ENCODE results near the gene CNR2.

Gene CNR2

GRCh38 chr1:23885222-23885621 lies 27.9 kb downstream of the CNR2 start:
- ATAC-seq (replicated peaks), result no peak
- Mint-ChIP-seq H3K4me3 (no peak overlapping the region), H3K27me3 (no peaks in the 10 kb centered on the region), H3K4me1 (peaks cover 31 to 58% of the 10 kb centered on the region in 2 donors), H3K36me3 (peaks cover 38 to 53% of the 10 kb centered on the region in 2 donors), H3K9me3 (no peaks in the 10 kb centered on the region), H3K27ac (no peak overlapping the region)
- DNase-seq, result no peak

GRCh38 chr1:23882746-23883145 lies 30.4 kb downstream of the CNR2 start:
- peak overlapping the region; percentile 21 for H3K27ac Mint-ChIP-seq

GRCh38 chr1:23879809-23880208 lies 33.4 kb downstream of the CNR2 start:
- H3K4me3 Mint-ChIP-seq, result no peak overlapping the region
- H3K27me3 Mint-ChIP-seq, result no peaks in the 10 kb centered on the region
- peaks cover 57 to 69% of the 10 kb centered on the region in 2 donors for H3K36me3 Mint-ChIP-seq
- no peak for ATAC-seq (replicated peaks)
- peak overlapping the region; percentile 57 for H3K27ac Mint-ChIP-seq
- DNase-seq, result no peak
- peaks cover 18 to 20% of the 10 kb centered on the region in 2 donors for H3K4me1 Mint-ChIP-seq
- peaks cover 14 to 17% of the 10 kb centered on the region in 2 donors for H3K9me3 Mint-ChIP-seq

More at GRCh38 chr1:23882746-23883145, 30.4 kb downstream of the CNR2 start:
- Mint-ChIP-seq H3K9me3 (peaks cover 12 to 16% of the 10 kb centered on the region in 2 donors), H3K27me3 (no peaks in the 10 kb centered on the region), H3K4me1 (peaks cover 19 to 34% of the 10 kb centered on the region in 2 donors), H3K4me3 (no peak overlapping the region), H3K36me3 (peaks cover 47 to 63% of the 10 kb centered on the region in 2 donors)
- DNase-seq, result no peak
- no peak for ATAC-seq (replicated peaks)

- ATAC-seq (replicated peaks) (no peak), DNase-seq (no peak)
- Mint-ChIP-seq H3K4me3 (no peak overlapping the region), H3K36me3 (peaks cover 65 to 78% of the 10 kb centered on the region in 2 donors), H3K4me1 (peaks cover 23 to 29% of the 10 kb centered on the region in 2 donors), H3K27ac (peak overlapping the region; percentile 22), H3K9me3 (peaks cover 14 to 17% of the 10 kb centered on the region in 2 donors), H3K27me3 (no peaks in the 10 kb centered on the region)
Observed at GRCh38 chr1:23878668-23879067, 34.5 kb downstream of the CNR2 start.

GRCh38 chr1:23875382-23875781 lies 37.8 kb downstream of the CNR2 start:
- Mint-ChIP-seq H3K27me3 (no peaks in the 10 kb centered on the region), H3K27ac (peak overlapping the region; percentile 79), H3K4me3 (no peak overlapping the region), H3K9me3 (peaks cover 14 to 17% of the 10 kb centered on the region in 2 donors), H3K36me3 (peaks cover 57 to 75% of the 10 kb centered on the region in 2 donors), H3K4me1 (peaks cover 20 to 21% of the 10 kb centered on the region in 2 donors)
- ATAC-seq (replicated peaks) (peak in 1 of 2 donors; percentile 10), DNase-seq (no peak)

GRCh38 chr1:23872421-23872820 lies 40.7 kb downstream of the CNR2 start:
- peaks cover 25 to 41% of the 10 kb centered on the region in 2 donors for H3K4me1 Mint-ChIP-seq
- no peak for ATAC-seq (replicated peaks)
- no peak for DNase-seq
- peaks cover 2 to 4% of the 10 kb centered on the region in 2 donors for H3K9me3 Mint-ChIP-seq
- H3K4me3 Mint-ChIP-seq, result no peak overlapping the region
- H3K27ac Mint-ChIP-seq, result no peak overlapping the region
- H3K36me3 Mint-ChIP-seq, result peaks cover 28 to 51% of the 10 kb centered on the region in 2 donors
- H3K27me3 Mint-ChIP-seq, result no peaks in the 10 kb centered on the region

GRCh38 chr1:23869051-23869450 lies 44.1 kb downstream of the CNR2 start:
- peaks cover 13 to 31% of the 10 kb centered on the region in 2 donors for H3K36me3 Mint-ChIP-seq
- DNase-seq (no peak), ATAC-seq (replicated peaks) (no peak)
- H3K4me1 Mint-ChIP-seq, result peaks cover 20 to 34% of the 10 kb centered on the region in 2 donors
- H3K4me3 Mint-ChIP-seq, result peak overlapping the region; percentile 76 to 82
- H3K9me3 Mint-ChIP-seq, result peaks cover 0 to 4% of the 10 kb centered on the region in 2 donors
- no peaks in the 10 kb centered on the region for H3K27me3 Mint-ChIP-seq
- H3K27ac Mint-ChIP-seq, result peak overlapping the region; percentile 53

- peak in 1 of 2 donors; percentile 17 for ATAC-seq (replicated peaks)
Observed at GRCh38 chr1:23868557-23869016, 44.6 kb downstream of the CNR2 start.

GRCh38 chr1:23867895-23868556 lies 45.1 kb downstream of the CNR2 start, which contains the start of gene FUCA1:
Gene FUCA1 (minus strand): TSS chr1:23868290. CDS start chr1:23868286, 4 bp downstream.
- DNase-seq, result peak; percentile 89
- Mint-ChIP-seq H3K9me3 (peaks cover 0 to 4% of the 10 kb centered on the region in 2 donors), H3K4me1 (peaks cover 20 to 29% of the 10 kb centered on the region in 2 donors), H3K27me3 (no peaks in the 10 kb centered on the region), H3K4me3 (peak within 1 kb of the TSS; percentile 76 to 82), H3K36me3 (peaks cover 11 to 23% of the 10 kb centered on the region in 2 donors), H3K27ac (peak within 1 kb of the TSS; percentile 75)
- ATAC-seq (replicated peaks), result peak; percentile 94 to 98

More at GRCh38 chr1:23868557-23869016, 44.6 kb downstream of the CNR2 start:
- Mint-ChIP-seq H3K4me3 (peak overlapping the region; percentile 76 to 82), H3K9me3 (peaks cover 0 to 4% of the 10 kb centered on the region in 2 donors), H3K36me3 (peaks cover 11 to 26% of the 10 kb centered on the region in 2 donors), H3K27me3 (no peaks in the 10 kb centered on the region), H3K4me1 (peaks cover 20 to 29% of the 10 kb centered on the region in 2 donors), H3K27ac (peak overlapping the region; percentile 75)
- no peak for DNase-seq

- Mint-ChIP-seq H3K4me1 (peaks cover 20 to 29% of the 10 kb centered on the region in 2 donors), H3K27me3 (no peaks in the 10 kb centered on the region), H3K36me3 (peaks cover 11 to 23% of the 10 kb centered on the region in 2 donors), H3K27ac (peak overlapping the region; percentile 75), H3K9me3 (peaks cover 0 to 4% of the 10 kb centered on the region in 2 donors), H3K4me3 (peak overlapping the region; percentile 76 to 82)
- ATAC-seq (replicated peaks) (no peak), DNase-seq (no peak)
Observed at GRCh38 chr1:23867542-23867894, 45.6 kb downstream of the CNR2 start.

- Mint-ChIP-seq H3K4me1 (peaks cover 20 to 29% of the 10 kb centered on the region in 2 donors), H3K36me3 (peaks cover 7 to 23% of the 10 kb centered on the region in 2 donors), H3K27ac (no peak overlapping the region), H3K9me3 (peaks cover 0 to 4% of the 10 kb centered on the region in 2 donors), H3K27me3 (no peaks in the 10 kb centered on the region), H3K4me3 (no peak overlapping the region)
- no peak for DNase-seq
- no peak for ATAC-seq (replicated peaks)
Observed at GRCh38 chr1:23865543-23865930, 47.6 kb downstream of the CNR2 start.

GRCh38 chr1:23864801-23865542 lies 48.2 kb downstream of the CNR2 start:
- no peak overlapping the region for H3K27ac Mint-ChIP-seq
- H3K27me3 Mint-ChIP-seq, result no peaks in the 10 kb centered on the region
- H3K4me3 Mint-ChIP-seq, result no peak overlapping the region
- H3K9me3 Mint-ChIP-seq, result peaks cover 0 to 4% of the 10 kb centered on the region in 2 donors
- ATAC-seq (replicated peaks), result no peak
- H3K4me1 Mint-ChIP-seq, result peaks cover 20 to 29% of the 10 kb centered on the region in 2 donors
- no peak for DNase-seq
- H3K36me3 Mint-ChIP-seq, result peaks cover 7 to 25% of the 10 kb centered on the region in 2 donors

GRCh38 chr1:23862640-23863039 lies 50.5 kb downstream of the CNR2 start:
- H3K4me3 Mint-ChIP-seq, result no peak overlapping the region
- H3K27me3 Mint-ChIP-seq, result no peaks in the 10 kb centered on the region
- H3K27ac Mint-ChIP-seq, result no peak overlapping the region
- peaks cover 11 to 26% of the 10 kb centered on the region in 2 donors for H3K36me3 Mint-ChIP-seq
- H3K9me3 Mint-ChIP-seq, result no peaks in the 10 kb centered on the region
- ATAC-seq (replicated peaks) (no peak), DNase-seq (no peak)
- H3K4me1 Mint-ChIP-seq, result peaks cover 9 to 11% of the 10 kb centered on the region in 2 donors

- no peaks in the 10 kb centered on the region for H3K27me3 Mint-ChIP-seq
- H3K4me1 Mint-ChIP-seq, result no peaks in the 10 kb centered on the region
- ATAC-seq (replicated peaks), result peak in 1 of 2 donors; percentile 34
- DNase-seq, result no peak
- peaks cover 13 to 25% of the 10 kb centered on the region in 2 donors for H3K36me3 Mint-ChIP-seq
- H3K9me3 Mint-ChIP-seq, result no peaks in the 10 kb centered on the region
- H3K4me3 Mint-ChIP-seq, result no peak overlapping the region
- no peak overlapping the region for H3K27ac Mint-ChIP-seq
Observed at GRCh38 chr1:23854568-23854967, 58.6 kb downstream of the CNR2 start.

Data from stimulated activated naive B cell treated with anti-CD40 and anti-IgM and Interleukin-4, amounts not matched to agents 10 μg/mL and 1 μg/mL and 100 μg/mL, for 72 hours (primary cell).